H9 (cell line): Measurements from ENCODE around the gene HES4. TPM values are rescaled to one million over a fixed set of nuclear protein-coding genes. Genes with fewer than 3 reads are reported as not detected.

Experiments used
- DNase-seq: peaks from one replicate; pipeline ENCODE4 v3.0.0-alpha.2; 2017
- H2AFZ ChIP-seq: one replicate; pipeline ENCODE4 v1.6.1; 2013; ENCODE audit warnings: mild to moderate bottlenecking, low read length, control low read depth, moderate library complexity
- H2AK5ac ChIP-seq: 2 replicates; pipeline ENCODE4 v1.6.1; 2013; ENCODE audit warnings: low read length, control low read depth, mixed read lengths; ENCODE audit not compliant: insufficient read length
- H2BK120ac ChIP-seq: one replicate; pipeline ENCODE4 v1.6.1; 2013; ENCODE audit warnings: low read depth, mild to moderate bottlenecking, low read length, control low read depth, inconsistent platforms; ENCODE audit not compliant: poor library complexity, severe bottlenecking
- H2BK12ac ChIP-seq: 2 replicates; pipeline ENCODE4 v1.6.1; 2013; ENCODE audit warnings: low read length, control low read depth, mixed read lengths, low read depth; ENCODE audit not compliant: insufficient read length
- H2BK15ac ChIP-seq: 2 replicates; pipeline ENCODE4 v1.6.1; 2013; ENCODE audit warnings: low read depth, low read length, control low read depth
- H2BK20ac ChIP-seq: one replicate; pipeline ENCODE4 v1.6.1; 2013; ENCODE audit warnings: low read depth, mild to moderate bottlenecking, low read length, control low read depth, inconsistent platforms; ENCODE audit not compliant: poor library complexity, severe bottlenecking
- H2BK5ac ChIP-seq: 2 replicates; pipeline ENCODE4 v1.6.1; 2013; ENCODE audit warnings: low read length, control low read depth, mixed read lengths; ENCODE audit not compliant: insufficient read length
- H3K14ac ChIP-seq: 2 replicates; pipeline ENCODE4 v1.6.1; 2013; ENCODE audit warnings: low read length, control low read depth; ENCODE audit not compliant: insufficient read depth
- H3K18ac ChIP-seq: 2 replicates; pipeline ENCODE4 v1.6.1; 2013; ENCODE audit warnings: low read depth, mild to moderate bottlenecking, mixed read lengths, low read length, control low read depth; ENCODE audit not compliant: insufficient read length
- H3K23ac ChIP-seq: 2 replicates; pipeline ENCODE4 v1.6.1; 2013; ENCODE audit warnings: low read length, control low read depth, mixed read lengths, low read depth; ENCODE audit not compliant: insufficient read length
- H3K23me2 ChIP-seq: 2 replicates; pipeline ENCODE4 v1.6.1; 2013; ENCODE audit warnings: low read depth, mild to moderate bottlenecking, mixed read lengths, low read length, control low read depth; ENCODE audit not compliant: insufficient read length, poor library complexity, severe bottlenecking
- H3K27ac ChIP-seq: 2 replicates; pipeline ENCODE4 v1.5.1; 2013; ENCODE audit warnings: low read length, control low read depth, mixed read lengths, low read depth; ENCODE audit not compliant: insufficient read length
- H3K27me3 ChIP-seq: 2 replicates; pipeline ENCODE4 v1.6.1; 2013; ENCODE audit warnings: low read length, control low read depth, inconsistent platforms; ENCODE audit not compliant: insufficient read depth
- H3K4ac ChIP-seq: 2 replicates; pipeline ENCODE4 v1.6.1; 2013; ENCODE audit warnings: low read depth, mild to moderate bottlenecking, control low read depth, inconsistent platforms, low read length, moderate library complexity
- H3K4me1 ChIP-seq: 2 replicates; pipeline ENCODE4 v1.6.1; 2013; ENCODE audit warnings: low read length, control low read depth, inconsistent platforms; ENCODE audit not compliant: insufficient read depth
- H3K4me2 ChIP-seq: 2 replicates; pipeline ENCODE4 v1.6.1; 2013; ENCODE audit warnings: low read length, control low read depth, mixed read lengths; ENCODE audit not compliant: insufficient read length, insufficient read depth
- H3K56ac ChIP-seq: 2 replicates; pipeline ENCODE4 v1.6.1; 2013; ENCODE audit warnings: low read depth, mild to moderate bottlenecking, mixed read lengths, low read length, control low read depth; ENCODE audit not compliant: insufficient read length
- H3K79me1 ChIP-seq: 2 replicates; pipeline ENCODE4 v1.6.1; 2013; ENCODE audit warnings: low read depth, mild to moderate bottlenecking, moderate library complexity, low read length, control low read depth, inconsistent platforms; ENCODE audit not compliant: insufficient read depth, poor library complexity, severe bottlenecking
- H3K79me2 ChIP-seq: 2 replicates; pipeline ENCODE4 v1.6.1; 2013; ENCODE audit warnings: low read length, control low read depth, inconsistent platforms; ENCODE audit not compliant: insufficient read depth
- H3K9ac ChIP-seq: 2 replicates; pipeline ENCODE4 v1.6.1; 2013; ENCODE audit warnings: low read length, control low read depth, mixed read lengths; ENCODE audit not compliant: insufficient read length; ENCODE audit errors: extremely low read depth
- H3K9me3 ChIP-seq: one replicate; pipeline ENCODE4 v1.6.1; 2013; ENCODE audit warnings: low read depth, low read length, inconsistent platforms; ENCODE audit not compliant: control insufficient read depth
- H3T11ph ChIP-seq: one replicate; pipeline ENCODE4 v1.6.1; 2013; ENCODE audit warnings: mild to moderate bottlenecking, low read length, control low read depth, inconsistent platforms
- H4K20me1 ChIP-seq: one replicate; pipeline ENCODE4 v1.6.1; 2013; ENCODE audit not compliant: control insufficient read depth, insufficient read length, insufficient read depth
- H4K5ac ChIP-seq: 2 replicates; pipeline ENCODE4 v1.6.1; 2013; ENCODE audit warnings: low read depth, mild to moderate bottlenecking, mixed read lengths, low read length, control low read depth; ENCODE audit not compliant: insufficient read length
- H4K8ac ChIP-seq: replicated peaks from 2 replicates; pipeline ENCODE4 v1.6.1; 2013; ENCODE audit warnings: low read length, control low read depth, mixed read lengths, low read depth; ENCODE audit not compliant: insufficient read length
- H4K91ac ChIP-seq: 2 replicates; pipeline ENCODE4 v1.6.1; 2013; ENCODE audit warnings: low read depth, mild to moderate bottlenecking, moderate library complexity, mixed read lengths, low read length, control low read depth; ENCODE audit not compliant: insufficient read length
- H3K27ac Mint-ChIP-seq, 3 experiments: 2 replicates in 2 of 3; 3 replicates in 1 of 3; pipeline ENCODE4 v1.8.0; 2020 to 2021; ENCODE audit warnings: mixed read lengths in 3 of 3, mild to moderate bottlenecking in 1 of 3, moderate library complexity in 1 of 3
- H3K27me3 Mint-ChIP-seq: 2 replicates; pipeline ENCODE4 v1.8.0; 2021; ENCODE audit warnings: low read depth, mild to moderate bottlenecking, moderate library complexity, mixed read lengths
- H3K36me3 Mint-ChIP-seq, 3 experiments: 2 replicates in 2 of 3; 3 replicates in 1 of 3; pipeline ENCODE4 v1.8.0; 2020 to 2021; ENCODE audit warnings: low read depth in 3 of 3, mixed read lengths in 3 of 3; ENCODE audit not compliant: insufficient read depth in 1 of 3
- H3K4me1 Mint-ChIP-seq, 2 experiments: 2 replicates each; pipeline ENCODE4 v1.8.0; 2020; ENCODE audit warnings: mixed read lengths in 2 of 2
- H3K4me3 Mint-ChIP-seq, 2 experiments: 2 replicates in 1 of 2; 3 replicates in 1 of 2; pipeline ENCODE4 v1.8.0; 2020 to 2021; ENCODE audit warnings: mild to moderate bottlenecking in 2 of 2, mixed read lengths in 2 of 2, moderate library complexity in 1 of 2
- H3K9me3 Mint-ChIP-seq, 2 experiments: 2 replicates in 1 of 2; 3 replicates in 1 of 2; pipeline ENCODE4 v1.8.0; 2020; ENCODE audit warnings: mild to moderate bottlenecking in 2 of 2, mixed read lengths in 2 of 2, moderate library complexity in 1 of 2
- WGBS: extraction: QIAGEN DNeasy Blood & Tissue Kit; methylation state at CpG from one replicate; pipeline ENCODE4 v1.1.7; 2013; ENCODE audit warnings: missing lambda C conversion rate, low lambda C conversion rate, mixed read lengths; ENCODE audit not compliant: insufficient read length; ENCODE audit errors: extremely low coverage; 5-methylcytosine and 5-hydroxymethylcytosine counted together
- total RNA-seq: library from RNA; stranded (reverse); gene quantifications from 2 replicates; pipeline ENCODE4 v1.2.1, GENCODE V29; 2021
- TF ChIP-seq, protein P1 (sequence below): fragments of 200-600 bp; sonication (generic); conservative IDR thresholded peaks from 3 replicates; pipeline ENCODE4 v1.8.0; 2021; ENCODE audit warnings: antibody characterized with exemption, mild to moderate bottlenecking

Gene HES4
- total RNA-seq, 1 experiment from 2014 or later, result 4.0 TPM

DNA sequence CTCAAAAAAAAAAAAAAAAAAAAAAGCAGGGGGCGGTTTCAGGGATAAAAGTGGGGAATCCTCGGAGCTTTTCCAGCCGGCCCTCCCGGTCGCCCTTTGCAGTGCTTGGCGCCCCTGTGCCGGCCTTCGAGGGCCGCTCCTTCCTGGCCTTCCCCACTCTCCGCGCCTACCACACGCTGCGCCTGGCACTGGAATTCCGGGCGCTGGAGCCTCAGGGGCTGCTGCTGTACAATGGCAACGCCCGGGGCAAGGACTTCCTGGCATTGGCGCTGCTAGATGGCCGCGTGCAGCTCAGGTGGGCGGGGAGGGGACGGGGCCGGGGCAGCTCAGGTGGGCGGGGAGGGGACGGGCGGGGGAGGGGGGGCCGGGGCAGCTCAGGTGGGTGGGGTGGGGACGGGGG is 48.9 kb upstream of the HES4 start:
- Histone ChIP-seq H2BK20ac (no peak overlapping the region), H3K79me2 (no peaks in the 10 kb centered on the region; the same call in 1 of the 2 replicates), H3K23me2 (no peaks in the 10 kb centered on the region), H4K91ac (no peak overlapping the region), H4K8ac (no peak overlapping the region), H3K18ac (no peak overlapping the region), H2AFZ (no peak overlapping the region), H3K27ac (no peak overlapping the region), H3K14ac (no peak overlapping the region), H2BK5ac (no peak overlapping the region), H2BK15ac (no peak overlapping the region), H3K9ac (no peak overlapping the region), H4K5ac (no peak overlapping the region), H3K56ac (no peak overlapping the region), H3K9me3 (no peaks in the 10 kb centered on the region), H3K4me1 (no peaks in the 10 kb centered on the region), H3K4ac (no peak overlapping the region), H3T11ph (no peak overlapping the region), H3K23ac (no peak overlapping the region), H3K27me3 (no peaks in the 10 kb centered on the region; the same call in 1 of the 2 replicates), H4K20me1 (peaks cover 3% of the 10 kb centered on the region), H2BK120ac (no peak overlapping the region), H2AK5ac (no peak overlapping the region), H3K4me2 (no peak overlapping the region), H3K79me1 (no peaks in the 10 kb centered on the region), H2BK12ac (no peak overlapping the region)
- H3K4me3 Mint-ChIP-seq, result no peak overlapping the region
- WGBS, result no CpG with 5 or more reads among the region's 28 CpGs
- peaks cover 18 to 56% (median 55%) of the 10 kb centered on the region in 3 experiments for H3K36me3 Mint-ChIP-seq
- H3K27me3 Mint-ChIP-seq, result no peaks in the 10 kb centered on the region
- no peak overlapping the region for H3K27ac Mint-ChIP-seq
- TF ChIP-seq, protein P1, sequence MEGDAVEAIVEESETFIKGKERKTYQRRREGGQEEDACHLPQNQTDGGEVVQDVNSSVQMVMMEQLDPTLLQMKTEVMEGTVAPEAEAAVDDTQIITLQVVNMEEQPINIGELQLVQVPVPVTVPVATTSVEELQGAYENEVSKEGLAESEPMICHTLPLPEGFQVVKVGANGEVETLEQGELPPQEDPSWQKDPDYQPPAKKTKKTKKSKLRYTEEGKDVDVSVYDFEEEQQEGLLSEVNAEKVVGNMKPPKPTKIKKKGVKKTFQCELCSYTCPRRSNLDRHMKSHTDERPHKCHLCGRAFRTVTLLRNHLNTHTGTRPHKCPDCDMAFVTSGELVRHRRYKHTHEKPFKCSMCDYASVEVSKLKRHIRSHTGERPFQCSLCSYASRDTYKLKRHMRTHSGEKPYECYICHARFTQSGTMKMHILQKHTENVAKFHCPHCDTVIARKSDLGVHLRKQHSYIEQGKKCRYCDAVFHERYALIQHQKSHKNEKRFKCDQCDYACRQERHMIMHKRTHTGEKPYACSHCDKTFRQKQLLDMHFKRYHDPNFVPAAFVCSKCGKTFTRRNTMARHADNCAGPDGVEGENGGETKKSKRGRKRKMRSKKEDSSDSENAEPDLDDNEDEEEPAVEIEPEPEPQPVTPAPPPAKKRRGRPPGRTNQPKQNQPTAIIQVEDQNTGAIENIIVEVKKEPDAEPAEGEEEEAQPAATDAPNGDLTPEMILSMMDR, result no peak
- no peak for DNase-seq
- no peaks in the 10 kb centered on the region; a peak in 1 of 5 replicates for H3K9me3 Mint-ChIP-seq
- H3K4me1 Mint-ChIP-seq, result no peaks in the 10 kb centered on the region; a peak in 1 of 4 replicates
